GM12878 (cell line): ENCODE measurements around the gene FBXL17. TPM values are rescaled to one million over a fixed set of nuclear protein-coding genes. Genes with fewer than 3 reads are reported as not detected.

Experiments used
- ATAC-seq: fragments of 200-7000 bp; cut with Tn5 transposase; 3 replicates; pipeline ENCODE4 v1.9.1; 2020; ENCODE audit warnings: mild to moderate bottlenecking, moderate library complexity
- BruUV-seq: library from RNA; stranded (reverse); fragments of 400-500 nt; replicated peaks from 2 replicates; lab custom pipeline; 2021; lab: Mats Ljungman, UMichigan
- CTCF ChIA-PET: fragments of 300-600 bp; sonication (Branson Sonifier 250); formaldehyde crosslinking; extraction: SDS; loops from one replicate; lab custom pipeline; 2021; ENCODE audit warnings: inconsistent platforms; lab: Yijun Ruan, JAX
- POLR2A ChIA-PET: fragments of 350-600 bp; formaldehyde crosslinking; extraction: SDS; loops from one replicate; lab custom pipeline; 2021; ENCODE audit warnings: inconsistent platforms; lab: Charles Lee
- RAD21 ChIA-PET: fragments of 300-600 bp; sonication (Branson Sonifier 250); formaldehyde crosslinking; loops from one replicate; lab custom pipeline; 2023; ENCODE audit warnings: antibody characterized with exemption; ENCODE audit not compliant: unreplicated experiment; lab: Charles Lee
- SMC1A ChIA-PET: fragments of 300-600 bp; sonication (Branson Sonifier 250); formaldehyde crosslinking; loops from one replicate; lab custom pipeline; 2023; ENCODE audit not compliant: unreplicated experiment, uncharacterized antibody; lab: Charles Lee
- DNase-seq: peaks from one replicate; pipeline ENCODE4 v3.0.0-alpha.2; 2011; ENCODE audit warnings: low read depth, low spot score
- FAIRE-seq: peaks from 3 replicates; lab custom pipeline; 2011; peaks lifted over from hg19 to GRCh38; lab: Jason Lieb, UNC
- H2AFZ ChIP-seq: 2 replicates; pipeline ENCODE4 v1.6.0; 2011; ENCODE audit warnings: low read depth, low read length, control low read depth; ENCODE audit not compliant: control insufficient read depth
- H3K27ac ChIP-seq: 2 replicates; pipeline ENCODE4 v1.5.1; 2011; ENCODE audit warnings: control low read depth; ENCODE audit not compliant: control insufficient read depth, insufficient read depth
- H3K27me3 ChIP-seq, 2 experiments: replicated peaks in 1 of 2; 2 replicates each; pipeline versions ENCODE4 v1.6.0 to v1.6.1; 2011; ENCODE audit warnings: low read length in 1 of 2; ENCODE audit not compliant: control insufficient read depth in 2 of 2, insufficient read depth in 2 of 2
- H3K36me3 ChIP-seq, 2 experiments: 2 replicates each; pipeline ENCODE4 v1.5.1; 2011; ENCODE audit warnings: low read length in 1 of 2; ENCODE audit not compliant: control insufficient read depth in 2 of 2, insufficient read depth in 2 of 2
- H3K4me1 ChIP-seq: 2 replicates; pipeline ENCODE4 v1.6.1; 2011; ENCODE audit warnings: mild to moderate bottlenecking, low read length, moderate library complexity, mixed read lengths; ENCODE audit not compliant: control insufficient read depth, insufficient read depth
- H3K4me2 ChIP-seq: 2 replicates; pipeline ENCODE4 v1.6.0; 2011; ENCODE audit warnings: control low read depth; ENCODE audit not compliant: control insufficient read depth, insufficient read depth
- H3K4me3 ChIP-seq: fragments of 200-600 bp; sonication (generic); 2 replicates; pipeline ENCODE4 v1.5.1; 2016
- H3K79me2 ChIP-seq: 2 replicates; pipeline ENCODE4 v1.6.0; 2011; ENCODE audit warnings: low read length; ENCODE audit not compliant: control insufficient read depth, insufficient read depth
- H3K9ac ChIP-seq: 2 replicates; pipeline ENCODE4 v1.8.0; 2011; ENCODE audit warnings: low read length, control low read depth, mixed read lengths; ENCODE audit not compliant: control insufficient read depth, insufficient read depth
- H3K9me3 ChIP-seq: replicated peaks from 3 replicates; pipeline ENCODE4 v1.5.1; 2011; ENCODE audit warnings: mild to moderate bottlenecking, low read length; ENCODE audit not compliant: control insufficient read depth, insufficient read depth
- H4K20me1 ChIP-seq: 2 replicates; pipeline ENCODE4 v1.6.0; 2011; ENCODE audit not compliant: control insufficient read depth, insufficient read depth
- E4F1 ChIP-seq: fragments of 450-650 bp; IDR thresholded peaks from 2 replicates; pipeline ENCODE4 v1.6.1; 2018; ENCODE audit warnings: borderline replicate concordance, mild to moderate bottlenecking; ENCODE audit not compliant: partially characterized antibody
- ELK1 ChIP-seq: IDR thresholded peaks from 2 replicates; pipeline ENCODE4 v1.6.1; 2012; ENCODE audit warnings: low read depth, low read length, improper control_type of control experiment
- ETV6 ChIP-seq, 2 experiments: fragments of 450-650 bp in 1 of 2; IDR thresholded peaks in 1 of 2; conservative IDR thresholded peaks in 1 of 2; 2 replicates each; pipeline ENCODE4 v1.6.1; 2014; ENCODE audit warnings: antibody characterized with exemption in 1 of 2, borderline replicate concordance in 1 of 2, low read depth in 1 of 2, mild to moderate bottlenecking in 1 of 2, moderate library complexity in 1 of 2
- HDGF ChIP-seq: fragments of 450-650 bp; IDR thresholded peaks from 2 replicates; pipeline ENCODE4 v1.6.1; 2016; ENCODE audit warnings: antibody characterized with exemption
- IKZF1 ChIP-seq: fragments of 450-650 bp; conservative IDR thresholded peaks from 2 replicates; pipeline ENCODE4 v1.6.1; 2017; ENCODE audit warnings: antibody characterized with exemption, mild to moderate bottlenecking
- IRF5 ChIP-seq: fragments of 450-650 bp; IDR thresholded peaks from 2 replicates; pipeline ENCODE4 v1.6.1; 2017; ENCODE audit warnings: borderline replicate concordance
- KDM1A ChIP-seq: fragments of 200-600 bp; sonication (generic); IDR thresholded peaks from 2 replicates; pipeline ENCODE4 v1.6.1; 2016; ENCODE audit warnings: borderline replicate concordance
- PKNOX1 ChIP-seq: fragments of 450-650 bp; IDR thresholded peaks from 2 replicates; pipeline ENCODE4 v1.6.1; 2016; ENCODE audit warnings: mild to moderate bottlenecking
- POLR2AphosphoS5 ChIP-seq: IDR thresholded peaks from 2 replicates; pipeline ENCODE4 v1.6.1; 2011; ENCODE audit warnings: mild to moderate bottlenecking, low read length, inconsistent platforms
- RAD21 ChIP-seq: IDR thresholded peaks from 2 replicates; pipeline ENCODE4 v1.6.1; 2011; ENCODE audit warnings: mild to moderate bottlenecking, low read depth, low read length, moderate library complexity; ENCODE audit not compliant: insufficient read depth
- RCOR1 ChIP-seq: conservative IDR thresholded peaks from 2 replicates; pipeline ENCODE4 v1.6.1; 2012; ENCODE audit warnings: low read depth, low read length, improper control_type of control experiment
- SKIL ChIP-seq: fragments of 450-650 bp; IDR thresholded peaks from 2 replicates; pipeline ENCODE4 v1.6.1; 2017; ENCODE audit warnings: mild to moderate bottlenecking, low read depth, inconsistent platforms; ENCODE audit not compliant: poor library complexity, severe bottlenecking
- TCF3 ChIP-seq: IDR thresholded peaks from 2 replicates; pipeline ENCODE4 v1.6.1; 2012; ENCODE audit warnings: low read depth, mild to moderate bottlenecking, low read length, borderline replicate concordance; ENCODE audit not compliant: insufficient read depth
- USF1 ChIP-seq: IDR thresholded peaks from 2 replicates; pipeline ENCODE4 v1.6.1; 2011; ENCODE audit warnings: borderline replicate concordance, low read depth, mild to moderate bottlenecking, moderate library complexity, mixed read lengths, low read length; ENCODE audit not compliant: insufficient read depth; ENCODE audit errors: extremely low read length
- WGBS: methylation state at CpG from one replicate; pipeline ENCODE4 v1.1.6; 2016; ENCODE audit warnings: low lambda C conversion rate; ENCODE audit not compliant: insufficient replicate concordance, insufficient coverage; ENCODE audit errors: missing lambda C conversion rate; 5-methylcytosine and 5-hydroxymethylcytosine counted together
- in situ Hi-C: fragments of 300-500 bp; cut with MboI; formaldehyde crosslinking; loops from 9 replicates; pipeline ENCODE4 v1.14.3; 2018; ENCODE audit warnings: mixed read lengths
- intact Hi-C: fragments of 100-400 bp; cut with micrococcal nuclease; formaldehyde crosslinking; loops from one replicate; pipeline ENCODE4 v1.14.2; 2022; ENCODE audit not compliant: unreplicated experiment
- polyA plus RNA-seq, 11 experiments: library from polyadenylated mRNA; depleted of rRNA in 4 of 11; unstranded in 6 of 11; stranded (reverse) in 5 of 11; fragments of >200 nt; fragmentation: Nextera tagmentation in 4 of 11; fragmentation: Illumina TruSeq in 1 of 11; extraction: Ambion mirVana in 4 of 11; extraction: Trizol in 1 of 11; gene quantifications; 1 replicate in 1 of 11; 2 replicates in 10 of 11; pipeline versions ENCODE4 v1.2.1 to v1.2.3, GENCODE V29; 2011 to 2016; ENCODE audit warnings: inconsistent platforms in 2 of 11, missing spikeins in 2 of 11, low read depth in 1 of 11
- total RNA-seq, 4 experiments: library from RNA; depleted of rRNA in 3 of 4; stranded (reverse); fragments of >200 nt in 3 of 4; fragmentation: Illumina TruSeq in 1 of 4; extraction: Trizol in 1 of 4; gene quantifications; 2 replicates each; pipeline versions ENCODE4 v1.2.1 to v1.2.3, GENCODE V29; 2013 to 2021

The FBXL17 gene
- total and polyA plus RNA-seq, 10 of the 15 experiments (the other 5 are each of a cell fraction or from before 2014, with no cell fraction given): 0.88 to 9.0 (median 4.4) TPM

- ChIA-PET SMC1A (interaction anchor here (1.3 kb wide), 1 partner anchor 11 kb away, joined by 6 read pairs; no protein-coding TSS in a partner anchor), RAD21 (interaction anchor here (0.8 to 1.3 kb wide), 3 partner anchors 8 to 74 kb away, joined by 3 to 4 read pairs (median 3); no protein-coding TSS in a partner anchor), CTCF (interaction anchor here (0.7 to 4.0 kb wide), 2 partner anchors 10 to 35 kb away, joined by 3 to 15 read pairs; no protein-coding TSS in a partner anchor), POLR2A (no interaction called here)
- H3K9ac ChIP-seq: no peak overlapping the region
- no peaks in the 10 kb centered on the region for H4K20me1 ChIP-seq
- peak; percentile 27; the same call in 2 of the 3 replicates for ATAC-seq
- H3K36me3 ChIP-seq: no peaks in the 10 kb centered on the region
- H2AFZ ChIP-seq: no peak overlapping the region
- H3K9me3 ChIP-seq: no peaks in the 10 kb centered on the region
- in situ Hi-C loops: no loop called here
- no peaks in the 10 kb centered on the region for H3K27me3 ChIP-seq
- FAIRE-seq: no peak
- no peak overlapping the region for H3K27ac ChIP-seq
- DNase-seq: no peak
- no peak overlapping the region for H3K4me3 ChIP-seq
- whole genome bisulfite sequencing: 95% methylated on average over 2 of the region's 2 CpGs
- H3K4me2 ChIP-seq: no peak overlapping the region
- no peaks in the 10 kb centered on the region for H3K4me1 ChIP-seq
- BruUV-seq: no TSS peak
- no peaks in the 10 kb centered on the region for H3K79me2 ChIP-seq
- intact Hi-C loops: no loop called here
- no peak for TF ChIP-seq PKNOX1
- TF ChIP-seq HDGF: no peak
- no peak for TF ChIP-seq TCF3
- TF ChIP-seq RCOR1: no peak
- TF ChIP-seq ELK1: no peak
- no peak for TF ChIP-seq USF1
- TF ChIP-seq IRF5: no peak
- no peak for TF ChIP-seq KDM1A
- TF ChIP-seq IKZF1: no peak
- no peak for TF ChIP-seq SKIL
- TF ChIP-seq ETV6 (conservative IDR thresholded peaks at IDR 0.05 in 1 of 2, IDR thresholded peaks at IDR 0.05 in 1 of 2; ENCODE audit: borderline replicate concordance in 1 of 2, low read depth in 1 of 2): no peak
- TF ChIP-seq RAD21: no peak
- no peak for TF ChIP-seq E4F1
- TF ChIP-seq POLR2AphosphoS5: no peak
Measured at GRCh38 chr5:108334225-108334624, 47.7 kb downstream of the FBXL17 start.
